ENCODE results near the gene DAGLA. TPM values are rescaled to one million over a fixed set of nuclear protein-coding genes. Genes with fewer than 3 reads are reported as not detected.

The DAGLA gene
- total RNA-seq, 1 experiment from 2014 or later, result 10.1 TPM

- no TSS peak for BruUV-seq (replicated peaks)
- no peak for TF ChIP-seq EZH2 (IDR thresholded peaks at IDR 0.05; ENCODE audit: low read depth)
- TF ChIP-seq CTCF (conservative IDR thresholded peaks at IDR 0.05), result no peak
- Histone ChIP-seq H3K4me1 (replicated peaks; ENCODE audit: insufficient read depth) (no peaks in the 10 kb centered on the region), H3K27me3 (ENCODE audit: insufficient read depth, low read depth) (no peaks in the 10 kb centered on the region), H2AFZ (no peak overlapping the region), H3F3A (ENCODE audit: insufficient read depth, low read depth) (0 out of 2 replicates have a peak, but pooled peaks cover 4% of the 10 kb centered on the region), H3K36me3 (ENCODE audit: low read depth) (no peaks in the 10 kb centered on the region), H3K4me3 (no peak overlapping the region), H3K27ac (no peak overlapping the region), H3K79me2 (ENCODE audit: low read depth) (no peaks in the 10 kb centered on the region), H3K9me3 (ENCODE audit: insufficient read depth, low read depth) (no peaks in the 10 kb centered on the region), H4K20me1 (ENCODE audit: insufficient read depth) (no peaks in the 10 kb centered on the region), H3K9me2 (ENCODE audit: insufficient read depth) (no peaks in the 10 kb centered on the region), H3K4me2 (no peak overlapping the region)
- no peak for DNase-seq
- ChIA-PET POLR2A (ENCODE audit: unreplicated experiment) (interaction anchor here (0.7 kb wide), 1 partner anchor 67 kb away, joined by 4 read pairs; no protein-coding TSS in a partner anchor), CTCF (no interaction called here)
- intact Hi-C loops (cut with micrococcal nuclease; ENCODE audit: unreplicated experiment), result no loop called here
Measured at GRCh38 chr11:61766353-61766841, 86.2 kb downstream of the DAGLA start.

- Histone ChIP-seq H3K79me2 (ENCODE audit: low read depth) (no peaks in the 10 kb centered on the region), H3K27ac (no peak overlapping the region), H3K36me3 (ENCODE audit: low read depth) (no peaks in the 10 kb centered on the region), H3K4me1 (replicated peaks; ENCODE audit: insufficient read depth) (peaks cover 6% of the 10 kb centered on the region), H3K4me2 (no peak overlapping the region), H3F3A (ENCODE audit: insufficient read depth, low read depth) (0 out of 2 replicates have a peak, but pooled peaks cover 4% of the 10 kb centered on the region), H3K9me3 (ENCODE audit: insufficient read depth, low read depth) (no peaks in the 10 kb centered on the region), H3K27me3 (ENCODE audit: insufficient read depth, low read depth) (no peaks in the 10 kb centered on the region), H4K20me1 (ENCODE audit: insufficient read depth) (no peaks in the 10 kb centered on the region), H2AFZ (no peak overlapping the region), H3K9me2 (ENCODE audit: insufficient read depth) (no peaks in the 10 kb centered on the region), H3K4me3 (no peak overlapping the region)
- ChIA-PET CTCF (no interaction called here), POLR2A (ENCODE audit: unreplicated experiment) (no interaction called here)
- no peak for TF ChIP-seq CTCF (conservative IDR thresholded peaks at IDR 0.05)
- TF ChIP-seq EZH2 (IDR thresholded peaks at IDR 0.05; ENCODE audit: low read depth), result no peak
- intact Hi-C loops (cut with micrococcal nuclease; ENCODE audit: unreplicated experiment), result no loop called here
- no peak for DNase-seq
- no TSS peak for BruUV-seq (replicated peaks)
Measured at GRCh38 chr11:61768376-61769076, 88.3 kb downstream of the DAGLA start.

DNA sequence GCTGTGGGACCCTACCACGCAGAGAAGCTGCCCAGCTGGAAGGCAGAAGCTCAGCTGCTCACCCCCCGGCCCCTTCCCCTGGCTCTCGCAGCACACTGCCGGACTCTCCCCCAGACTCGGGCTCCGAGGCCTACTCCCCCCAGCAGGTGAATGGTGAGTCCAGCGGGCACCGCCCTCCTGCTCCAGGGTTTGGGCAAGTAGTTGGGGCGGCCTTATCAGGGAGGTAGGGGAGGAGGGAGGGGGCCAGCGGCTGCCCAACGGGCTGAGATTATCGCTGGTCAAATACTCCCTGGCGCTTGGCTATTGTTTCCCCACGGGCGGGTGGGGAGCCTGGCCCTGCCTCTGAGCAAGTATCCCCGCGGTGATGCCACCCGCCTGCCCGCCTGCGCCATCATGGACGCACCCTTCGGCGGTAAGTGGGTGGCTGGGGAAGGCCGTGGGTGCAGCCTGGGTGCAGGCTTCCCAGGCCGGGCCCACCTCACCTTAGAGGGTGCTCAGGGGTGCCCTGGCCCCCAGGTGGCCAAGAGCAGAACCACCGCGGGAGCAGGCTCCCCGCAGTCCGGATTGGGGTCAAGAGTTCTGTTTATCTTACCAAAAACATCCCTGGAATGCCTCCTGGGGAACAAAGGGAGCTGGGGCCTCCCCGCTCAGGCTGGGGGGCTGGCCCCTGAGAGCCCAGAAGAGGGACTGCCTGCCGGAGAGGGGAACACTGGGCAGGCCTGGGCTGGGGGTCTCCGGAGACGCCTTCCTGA is 89.2 kb downstream of the DAGLA start:
- no peaks in the 10 kb centered on the region for H3K9me3 ChIP-seq (ENCODE audit: insufficient read depth, low read depth)
- intact Hi-C loops (cut with micrococcal nuclease; ENCODE audit: unreplicated experiment), result no loop called here
- TF ChIP-seq CTCF (conservative IDR thresholded peaks at IDR 0.05), result peak; percentile 29; the same call in 1 of the 2 replicates
- TF ChIP-seq EZH2 (IDR thresholded peaks at IDR 0.05; ENCODE audit: low read depth), result no peak
- peaks cover 6% of the 10 kb centered on the region for H3K4me1 ChIP-seq (replicated peaks; ENCODE audit: insufficient read depth)
- no peak overlapping the region for H2AFZ ChIP-seq
- H3K27me3 ChIP-seq (ENCODE audit: insufficient read depth, low read depth), result no peaks in the 10 kb centered on the region
- H3K4me3 ChIP-seq, result no peak overlapping the region
- no peaks in the 10 kb centered on the region for H3K36me3 ChIP-seq (ENCODE audit: low read depth)
- CTCF ChIA-PET, result interaction anchor here (0.7 kb wide), 1 partner anchor 37 kb away, joined by 3 read pairs; no protein-coding TSS in a partner anchor
- H3K27ac ChIP-seq, result no peak overlapping the region
- POLR2A ChIA-PET (ENCODE audit: unreplicated experiment), result no interaction called here
- H3K9me2 ChIP-seq (ENCODE audit: insufficient read depth), result no peaks in the 10 kb centered on the region
- peak in 1 of 2 experiments; percentile 17 for DNase-seq
- H4K20me1 ChIP-seq (ENCODE audit: insufficient read depth), result no peaks in the 10 kb centered on the region
- no peak overlapping the region for H3K4me2 ChIP-seq
- BruUV-seq (replicated peaks), result no TSS peak
- 0 out of 2 replicates have a peak, but pooled peaks cover 4% of the 10 kb centered on the region for H3F3A ChIP-seq (ENCODE audit: insufficient read depth, low read depth)
- no peaks in the 10 kb centered on the region for H3K79me2 ChIP-seq (ENCODE audit: low read depth)

Measured in PC-9 (cell line).